ENCODE results near the gene CDC42SE1. TPM values are rescaled to one million over a fixed set of nuclear protein-coding genes. Genes with fewer than 3 reads are reported as not detected.

The CDC42SE1 gene
- polyA plus RNA-seq, 3 donors = 62.1 to 302 (median 75.7) TPM

- Histone ChIP-seq H3K36me3 (replicated peaks in 1 of 2; ENCODE audit: control insufficient read depth in 1 of 2, insufficient read depth in 2 of 2, low read length in 2 of 2) (peaks cover 55 to 59% of the 10 kb centered on the region in 2 donors), H3K4me3 (replicated peaks in 1 of 3; ENCODE audit: low read depth in 2 of 3, low read length in 3 of 3) (peak overlapping the region; percentile 44 to 99 (median 99)), H3K79me2 (ENCODE audit: insufficient read depth, low read length) (peaks cover 63% of the 10 kb centered on the region), H4K20me1 (ENCODE audit: insufficient read depth, low read length) (peaks cover 87% of the 10 kb centered on the region), H3K9me3 (replicated peaks in 1 of 2; ENCODE audit: control insufficient read depth in 1 of 2, insufficient read depth in 1 of 2, low read length in 2 of 2) (no peaks in the 10 kb centered on the region), H3K4me2 (replicated peaks; ENCODE audit: extremely low read depth, low read length, poor library complexity, severe bottlenecking) (peak overlapping the region; percentile 89), H3K9ac (ENCODE audit: insufficient read depth, low read length, poor library complexity, severe bottlenecking) (peak overlapping the region; percentile 97), H3K4me1 (ENCODE audit: control insufficient read depth in 1 of 2, insufficient read depth in 2 of 2, low read length in 2 of 2) (peaks cover 42 to 53% of the 10 kb centered on the region in 2 donors), H3K27me3 (ENCODE audit: control insufficient read depth in 2 of 2, insufficient read depth in 2 of 2, low read length in 2 of 2) (no peaks in the 10 kb centered on the region), H3K27ac (ENCODE audit: low read depth in 1 of 2, low read length in 2 of 2) (peak overlapping the region in 1 of 2 donors; percentile 94), H2AFZ (ENCODE audit: insufficient read depth, low read depth, low read length, poor library complexity, severe bottlenecking) (no peak overlapping the region)
- Mint-ChIP-seq H3K36me3 (peaks cover 66 to 75% of the 10 kb centered on the region in 2 donors), H3K27me3 (ENCODE audit: low read depth in 3 of 3) (peaks cover 2 to 5% (median 4%) of the 10 kb centered on the region in 3 donors), H3K4me3 (peak overlapping the region; percentile 99), H3K9me3 (no peaks in the 10 kb centered on the region), H3K27ac (peak overlapping the region in 6 of 7 donors; percentile 98 to 100 (median 99)), H3K4me1 (peaks cover 62% of the 10 kb centered on the region)
- intact Hi-C loops (cut with micrococcal nuclease) = loop anchor here in 1 of 2 donors (5.0 kb wide), 2 partner anchors 33 to 48 kb away; partner anchors contain the start of genes MINDY1 and PRUNE1
- TF ChIP-seq CTCF (IDR thresholded peaks at IDR 0.05) = no peak
- no peak for DNase-seq
- WGBS (ENCODE audit: insufficient coverage) = 100% methylated on average over 1 of the region's 2 CpGs
Observed at GRCh38 chr1:151055581-151055980, 3.8 kb downstream of the CDC42SE1 start.

DNA sequence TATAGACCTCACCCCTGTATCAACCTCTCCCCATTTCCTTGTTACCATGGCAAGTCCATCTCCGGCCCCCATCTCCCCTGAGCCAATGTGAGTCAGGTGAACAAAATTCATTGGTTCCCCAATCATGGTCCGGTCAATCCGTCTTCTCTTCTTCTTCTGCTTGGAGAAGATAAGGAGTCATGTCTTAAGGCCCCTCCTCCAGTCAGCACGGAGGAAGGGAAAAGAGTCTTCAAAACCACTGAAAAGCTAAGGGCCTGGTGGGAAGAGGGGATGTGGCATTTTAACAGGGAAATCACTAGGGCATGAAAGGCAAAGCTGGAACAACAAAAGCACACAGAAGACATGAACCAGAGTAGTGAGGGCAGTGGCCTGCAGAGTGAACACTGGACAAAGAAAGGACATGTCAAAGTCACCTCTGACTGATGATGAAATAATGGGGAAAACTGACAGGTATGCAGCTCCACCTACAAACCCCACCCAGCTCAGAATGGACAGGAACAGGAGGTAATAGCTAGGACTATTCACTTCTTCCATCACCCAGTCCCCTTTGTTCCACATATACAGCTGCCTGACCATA, 4.4 kb downstream of the CDC42SE1 start:
- Histone ChIP-seq H2AFZ (ENCODE audit: insufficient read depth, low read depth, low read length, poor library complexity, severe bottlenecking) (no peak overlapping the region), H3K27me3 (ENCODE audit: control insufficient read depth in 2 of 2, insufficient read depth in 2 of 2, low read length in 2 of 2) (no peaks in the 10 kb centered on the region), H3K9me3 (replicated peaks in 1 of 2; ENCODE audit: control insufficient read depth in 1 of 2, insufficient read depth in 1 of 2, low read length in 2 of 2) (no peaks in the 10 kb centered on the region), H3K4me3 (replicated peaks in 1 of 3; ENCODE audit: low read depth in 2 of 3, low read length in 3 of 3) (peak overlapping the region in 1 of 3 experiments; percentile 99), H3K4me2 (replicated peaks; ENCODE audit: extremely low read depth, low read length, poor library complexity, severe bottlenecking) (peak overlapping the region; percentile 89), H3K4me1 (ENCODE audit: control insufficient read depth in 1 of 2, insufficient read depth in 2 of 2, low read length in 2 of 2) (peaks cover 37 to 48% of the 10 kb centered on the region in 2 donors), H3K36me3 (replicated peaks in 1 of 2; ENCODE audit: control insufficient read depth in 1 of 2, insufficient read depth in 2 of 2, low read length in 2 of 2) (peaks cover 55 to 59% of the 10 kb centered on the region in 2 donors), H4K20me1 (ENCODE audit: insufficient read depth, low read length) (peaks cover 92% of the 10 kb centered on the region), H3K27ac (ENCODE audit: low read depth in 1 of 2, low read length in 2 of 2) (peak overlapping the region in 1 of 2 donors; percentile 94), H3K79me2 (ENCODE audit: insufficient read depth, low read length) (peaks cover 63% of the 10 kb centered on the region), H3K9ac (ENCODE audit: insufficient read depth, low read length, poor library complexity, severe bottlenecking) (peak overlapping the region; percentile 30)
- peak overlapping the region in 1 of 2 donors; percentile 24 for H3K4me3 Mint-ChIP-seq
- H3K4me1 Mint-ChIP-seq = peaks cover 57% of the 10 kb centered on the region
- intact Hi-C loops (cut with micrococcal nuclease) = loop anchor here in 1 of 2 donors (5.0 kb wide), 2 partner anchors 33 to 48 kb away; partner anchors contain the start of genes MINDY1 and PRUNE1
- DNase-seq = no peak
- WGBS (ENCODE audit: insufficient coverage) = 71% methylated on average over 1 of the region's 4 CpGs
- no peaks in the 10 kb centered on the region for H3K9me3 Mint-ChIP-seq
- TF ChIP-seq CTCF (IDR thresholded peaks at IDR 0.05) = no peak
- peaks cover 66 to 77% of the 10 kb centered on the region in 2 donors for H3K36me3 Mint-ChIP-seq
- H3K27me3 Mint-ChIP-seq (ENCODE audit: low read depth in 3 of 3) = peaks cover 2 to 4% (median 4%) of the 10 kb centered on the region in 3 donors
- peak overlapping the region in 6 of 7 donors; percentile 26 to 100 (median 79) for H3K27ac Mint-ChIP-seq
